Measurements from ENCODE around the gene CRHR2. TPM values are rescaled to one million over a fixed set of nuclear protein-coding genes. Genes with fewer than 3 reads are reported as not detected.

Gene CRHR2
- total and polyA plus RNA-seq, 12 donors = under 0.01 to 0.03 TPM; not detected in 10

DNA sequence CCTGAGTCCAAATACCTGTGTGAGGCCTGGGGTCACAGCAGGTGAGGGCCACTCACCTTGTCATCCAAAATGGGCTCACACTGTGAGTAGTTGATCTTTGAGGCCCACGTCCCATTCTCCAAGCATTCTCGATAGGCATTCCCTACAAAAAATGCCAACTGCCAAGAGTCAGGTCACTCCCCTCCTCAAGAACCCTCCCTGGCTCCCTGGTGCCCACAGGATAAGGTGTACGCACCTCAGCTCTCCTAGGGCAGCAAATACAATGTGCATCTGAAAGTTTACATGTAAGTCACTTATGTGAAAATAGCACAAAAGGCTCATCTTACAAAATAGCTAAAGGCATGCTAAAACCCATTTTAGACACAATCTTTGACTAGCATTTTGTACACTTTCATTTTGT, 15.1 kb downstream of the CRHR2 start:
- H3K9me3 ChIP-seq (replicated peaks in 1 of 3) = no peaks in the 10 kb centered on the region
- intact Hi-C loops (cut with DNase I) = no loop called here
- H3K36me3 ChIP-seq (replicated peaks in 1 of 2) = no peaks in the 10 kb centered on the region
- WGBS, 4 donors = 72 to 84% (median 80%) methylated on average over 2 to 3 of the region's 3 CpGs
- H3K4me1 ChIP-seq (replicated peaks in 1 of 2) = no peaks in the 10 kb centered on the region
- no peak overlapping the region for H3K27ac ChIP-seq
- TF ChIP-seq, protein P1, sequence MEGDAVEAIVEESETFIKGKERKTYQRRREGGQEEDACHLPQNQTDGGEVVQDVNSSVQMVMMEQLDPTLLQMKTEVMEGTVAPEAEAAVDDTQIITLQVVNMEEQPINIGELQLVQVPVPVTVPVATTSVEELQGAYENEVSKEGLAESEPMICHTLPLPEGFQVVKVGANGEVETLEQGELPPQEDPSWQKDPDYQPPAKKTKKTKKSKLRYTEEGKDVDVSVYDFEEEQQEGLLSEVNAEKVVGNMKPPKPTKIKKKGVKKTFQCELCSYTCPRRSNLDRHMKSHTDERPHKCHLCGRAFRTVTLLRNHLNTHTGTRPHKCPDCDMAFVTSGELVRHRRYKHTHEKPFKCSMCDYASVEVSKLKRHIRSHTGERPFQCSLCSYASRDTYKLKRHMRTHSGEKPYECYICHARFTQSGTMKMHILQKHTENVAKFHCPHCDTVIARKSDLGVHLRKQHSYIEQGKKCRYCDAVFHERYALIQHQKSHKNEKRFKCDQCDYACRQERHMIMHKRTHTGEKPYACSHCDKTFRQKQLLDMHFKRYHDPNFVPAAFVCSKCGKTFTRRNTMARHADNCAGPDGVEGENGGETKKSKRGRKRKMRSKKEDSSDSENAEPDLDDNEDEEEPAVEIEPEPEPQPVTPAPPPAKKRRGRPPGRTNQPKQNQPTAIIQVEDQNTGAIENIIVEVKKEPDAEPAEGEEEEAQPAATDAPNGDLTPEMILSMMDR (IDR thresholded peaks at IDR 0.05) = no peak
- TF ChIP-seq POLR2A (IDR thresholded peaks at IDR 0.05) = no peak
- no peaks in the 10 kb centered on the region for H3K27me3 ChIP-seq
- no peak overlapping the region for H3K4me3 ChIP-seq
- DNase-seq = no peak

DNA sequence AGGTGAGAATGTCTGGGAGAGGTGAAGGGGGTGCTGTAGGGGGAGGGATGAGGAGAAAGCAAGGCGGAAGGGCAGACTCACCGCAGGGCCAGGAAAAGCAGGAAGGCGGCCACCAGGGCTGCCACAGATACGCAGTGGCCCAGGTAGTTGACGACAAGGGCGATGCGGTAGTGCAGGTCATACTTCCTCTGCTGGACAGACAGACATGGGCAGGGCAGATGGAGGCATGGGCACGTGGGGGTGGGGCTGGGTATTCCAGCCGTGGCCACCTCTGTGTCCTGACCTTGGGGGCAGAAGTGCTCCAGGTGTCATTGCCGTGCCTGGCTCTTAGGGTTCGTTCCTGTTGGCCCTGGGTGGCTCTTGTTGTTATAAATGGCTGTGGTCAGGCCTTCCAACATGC, 16.8 kb downstream of the CRHR2 start:
- Histone ChIP-seq H3K36me3 (replicated peaks in 1 of 2) (no peaks in the 10 kb centered on the region), H3K9me3 (replicated peaks in 1 of 3) (no peaks in the 10 kb centered on the region), H3K27ac (no peak overlapping the region), H3K27me3 (no peaks in the 10 kb centered on the region), H3K4me1 (replicated peaks in 1 of 2) (no peaks in the 10 kb centered on the region), H3K4me3 (no peak overlapping the region)
- DNase-seq = no peak
- 84 to 90% (median 86%) methylated on average over 8 to 11 of the region's 11 CpGs for WGBS, 4 donors
- TF ChIP-seq, protein P1 (IDR thresholded peaks at IDR 0.05) = no peak
- no peak for TF ChIP-seq POLR2A (IDR thresholded peaks at IDR 0.05)
- intact Hi-C loops (cut with DNase I) = no loop called here

DNA sequence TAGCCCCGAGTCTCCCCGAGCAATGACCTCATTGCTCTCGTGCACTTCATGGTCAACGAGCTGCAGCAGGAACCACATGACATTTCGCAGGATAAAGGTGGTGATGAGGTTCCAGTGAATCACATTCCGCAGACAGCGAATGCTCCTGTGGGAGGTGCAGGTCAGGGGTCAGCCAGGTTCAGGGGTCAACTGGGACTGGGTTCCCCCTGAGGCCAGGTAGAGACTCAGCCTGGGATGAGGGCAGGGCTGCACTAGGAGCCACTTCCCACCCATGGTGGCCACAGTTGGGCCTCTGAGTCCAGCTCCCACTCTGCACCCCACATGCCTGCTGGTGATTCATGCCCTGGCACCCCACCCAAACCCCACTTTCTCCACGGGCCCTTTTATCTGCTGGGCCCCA, 17.2 kb downstream of the CRHR2 start:
- 46 to 79% (median 70%) methylated on average over 1 to 8 of the region's 8 CpGs for WGBS, 4 donors
- H3K9me3 ChIP-seq (replicated peaks in 1 of 3) = no peaks in the 10 kb centered on the region
- H3K4me3 ChIP-seq = no peak overlapping the region
- H3K4me1 ChIP-seq (replicated peaks in 1 of 2) = no peaks in the 10 kb centered on the region
- no peaks in the 10 kb centered on the region for H3K27me3 ChIP-seq
- intact Hi-C loops (cut with DNase I) = no loop called here
- H3K36me3 ChIP-seq (replicated peaks in 1 of 2) = no peaks in the 10 kb centered on the region
- TF ChIP-seq POLR2A (IDR thresholded peaks at IDR 0.05) = no peak
- no peak overlapping the region for H3K27ac ChIP-seq
- DNase-seq = no peak

DNA sequence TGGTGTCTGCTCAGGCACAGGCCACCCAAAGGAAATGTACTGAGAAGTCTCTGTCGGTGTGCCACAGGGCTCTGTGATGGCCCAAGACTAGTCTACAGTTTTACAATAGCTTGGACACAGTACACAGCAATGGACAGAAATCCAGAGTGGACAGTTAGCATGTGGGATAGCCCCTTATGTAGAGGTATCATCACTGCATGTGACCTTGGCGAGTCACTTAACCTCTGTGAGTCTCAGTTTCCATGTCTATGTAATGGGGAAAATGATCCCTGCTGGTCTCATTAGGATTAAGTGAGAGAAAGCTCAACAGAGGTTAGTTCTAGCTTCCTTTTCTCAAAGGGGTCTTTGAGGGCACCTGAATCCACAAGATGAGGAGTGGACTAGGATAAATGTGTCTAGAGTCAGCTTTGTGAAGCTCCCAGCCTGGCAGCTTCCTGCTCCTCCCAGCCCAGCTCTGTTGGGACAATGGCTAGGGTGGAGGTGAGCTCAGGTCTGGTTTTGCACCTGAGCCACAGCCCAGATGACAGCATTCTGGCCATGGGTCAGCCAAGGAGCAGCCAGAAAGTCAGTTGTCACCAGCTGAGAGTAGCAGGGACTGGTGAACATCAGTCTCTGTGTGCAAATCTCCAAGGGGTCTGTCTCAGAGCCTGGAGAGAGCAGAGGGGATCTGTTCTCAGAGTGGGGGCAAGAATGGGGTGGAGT, 17.9 kb downstream of the CRHR2 start:
- Histone ChIP-seq H3K36me3 (replicated peaks in 1 of 2) (no peaks in the 10 kb centered on the region), H3K27ac (no peak overlapping the region), H3K4me3 (no peak overlapping the region), H3K27me3 (no peaks in the 10 kb centered on the region), H3K4me1 (replicated peaks in 1 of 2) (no peaks in the 10 kb centered on the region), H3K9me3 (replicated peaks in 1 of 3) (no peaks in the 10 kb centered on the region)
- DNase-seq = no peak
- 75 to 89% (median 82%) methylated on average over 1 to 2 of the region's 2 CpGs for WGBS, 4 donors
- TF ChIP-seq POLR2A (IDR thresholded peaks at IDR 0.05) = no peak
- intact Hi-C loops (cut with DNase I) = no loop called here

DNA sequence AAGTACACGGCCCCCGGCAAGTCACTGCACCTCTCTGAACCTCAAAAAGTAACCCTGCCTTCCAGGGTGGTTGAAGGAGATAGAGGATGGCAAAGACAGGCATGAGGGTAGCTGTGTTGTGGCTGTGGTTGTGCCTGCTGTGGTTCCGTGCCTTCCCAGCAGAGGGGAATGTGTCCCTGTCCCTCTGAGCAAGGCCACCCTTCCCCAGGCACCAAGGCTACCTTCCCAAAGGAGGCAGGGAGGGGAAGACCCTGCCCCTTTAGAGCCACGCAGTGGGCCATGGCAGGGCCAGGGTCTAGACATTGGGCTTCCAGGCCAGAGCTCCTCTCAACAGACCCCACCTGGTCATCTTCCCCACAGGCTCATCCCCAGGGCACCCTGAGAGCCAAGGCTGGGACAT, 18.8 kb downstream of the CRHR2 start:
- H3K4me1 ChIP-seq (replicated peaks in 1 of 2) = no peaks in the 10 kb centered on the region
- no peak for DNase-seq

More for the DNA sequence above, 18.8 kb downstream of the CRHR2 start:
- TF ChIP-seq POLR2A (IDR thresholded peaks at IDR 0.05) = no peak
- TF ChIP-seq, protein P1 (IDR thresholded peaks at IDR 0.05) = no peak
- no peaks in the 10 kb centered on the region for H3K27me3 ChIP-seq
- H3K36me3 ChIP-seq (replicated peaks in 1 of 2) = no peaks in the 10 kb centered on the region
- no peaks in the 10 kb centered on the region for H3K9me3 ChIP-seq (replicated peaks in 1 of 3)
- intact Hi-C loops (cut with DNase I) = no loop called here
- 65 to 74% (median 71%) methylated on average over 2 to 4 of the region's 4 CpGs for WGBS, 4 donors
- H3K4me3 ChIP-seq = no peak overlapping the region
- no peak overlapping the region for H3K27ac ChIP-seq
